ENCODE data around the gene TRPV3.

TRPV3 gene

DNA sequence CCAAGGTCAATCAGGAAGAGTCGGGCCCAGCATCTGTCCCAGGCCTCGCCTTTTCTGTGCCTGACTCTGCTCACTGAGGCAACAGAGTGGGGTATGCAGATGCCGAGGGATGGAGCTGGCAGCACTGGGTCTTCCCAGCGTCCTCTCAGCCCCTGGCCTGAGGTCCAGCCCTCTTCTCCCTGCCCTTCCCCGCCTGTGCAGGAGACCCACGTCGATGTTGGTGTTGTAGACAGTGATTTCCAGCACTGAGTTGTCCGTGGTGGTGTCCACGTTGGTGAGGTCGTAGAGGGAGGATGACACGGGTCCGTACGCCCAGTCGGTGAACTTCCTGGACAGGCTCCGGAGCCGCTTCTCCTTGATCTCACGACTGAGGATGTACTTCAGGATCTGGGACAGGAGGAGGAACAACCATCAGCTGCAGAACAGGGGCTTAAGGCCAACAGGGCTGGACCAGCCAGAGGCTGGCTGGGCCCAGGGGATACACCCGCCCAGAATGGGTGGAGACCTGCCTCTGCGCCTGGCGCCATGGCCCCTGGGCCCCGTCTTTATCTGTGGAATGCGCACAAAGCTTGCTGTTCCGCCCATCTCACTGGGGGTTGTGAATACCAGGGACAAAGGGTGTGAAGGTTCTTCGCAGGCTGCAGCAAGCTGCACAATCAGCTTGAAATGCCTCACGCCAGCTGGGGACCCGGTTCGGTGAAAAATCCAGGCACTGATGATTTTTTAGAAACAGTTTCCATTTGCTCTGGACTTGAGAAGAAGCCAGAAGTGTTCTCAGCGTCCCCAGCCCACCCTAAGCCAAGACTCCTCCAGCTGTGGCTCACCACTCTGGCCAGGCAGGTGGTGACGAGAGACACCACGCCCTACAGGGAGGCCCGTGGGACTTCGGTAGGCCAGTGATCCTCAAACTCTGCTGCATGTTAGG lies 27.5 kb downstream of the TRPV3 start:
- H3K4me3 ChIP-seq (ENCODE audit: low read depth, low read length) = no peak overlapping the region
- TF ChIP-seq, protein P1, sequence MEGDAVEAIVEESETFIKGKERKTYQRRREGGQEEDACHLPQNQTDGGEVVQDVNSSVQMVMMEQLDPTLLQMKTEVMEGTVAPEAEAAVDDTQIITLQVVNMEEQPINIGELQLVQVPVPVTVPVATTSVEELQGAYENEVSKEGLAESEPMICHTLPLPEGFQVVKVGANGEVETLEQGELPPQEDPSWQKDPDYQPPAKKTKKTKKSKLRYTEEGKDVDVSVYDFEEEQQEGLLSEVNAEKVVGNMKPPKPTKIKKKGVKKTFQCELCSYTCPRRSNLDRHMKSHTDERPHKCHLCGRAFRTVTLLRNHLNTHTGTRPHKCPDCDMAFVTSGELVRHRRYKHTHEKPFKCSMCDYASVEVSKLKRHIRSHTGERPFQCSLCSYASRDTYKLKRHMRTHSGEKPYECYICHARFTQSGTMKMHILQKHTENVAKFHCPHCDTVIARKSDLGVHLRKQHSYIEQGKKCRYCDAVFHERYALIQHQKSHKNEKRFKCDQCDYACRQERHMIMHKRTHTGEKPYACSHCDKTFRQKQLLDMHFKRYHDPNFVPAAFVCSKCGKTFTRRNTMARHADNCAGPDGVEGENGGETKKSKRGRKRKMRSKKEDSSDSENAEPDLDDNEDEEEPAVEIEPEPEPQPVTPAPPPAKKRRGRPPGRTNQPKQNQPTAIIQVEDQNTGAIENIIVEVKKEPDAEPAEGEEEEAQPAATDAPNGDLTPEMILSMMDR (IDR thresholded peaks at IDR 0.05; ENCODE audit: borderline replicate concordance, insufficient read depth, low read depth, low read length) = no peak

DNA sequence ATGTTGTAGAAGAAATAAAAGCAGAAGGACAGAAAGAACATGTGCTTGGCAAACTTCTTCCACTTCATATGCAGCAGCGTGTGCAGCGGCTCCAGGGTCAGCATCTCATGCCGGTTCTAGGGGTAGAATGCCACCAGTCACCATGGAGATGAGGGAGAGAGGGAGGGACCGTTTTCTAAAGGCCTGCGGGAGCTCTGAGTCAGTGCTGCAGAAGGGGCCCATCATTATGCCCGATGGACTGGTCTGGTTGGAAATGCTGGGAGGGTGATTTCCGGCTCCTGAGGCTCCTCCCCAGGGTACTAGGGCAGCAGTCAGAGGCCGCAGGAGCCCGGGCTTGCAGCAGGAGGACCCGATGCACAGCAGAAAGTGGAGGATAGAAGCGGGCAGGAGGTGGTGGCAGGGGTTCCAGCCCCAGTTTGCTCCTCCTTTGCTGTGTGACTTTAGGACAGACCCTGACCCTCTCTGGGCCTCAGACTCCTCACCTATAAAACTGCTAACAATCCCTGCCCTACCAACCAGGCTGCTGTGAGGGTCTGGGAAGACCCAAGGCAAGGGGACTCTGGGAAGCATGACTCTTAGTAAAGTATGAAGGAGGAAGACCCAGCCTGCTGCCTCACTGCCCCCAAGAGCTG lies 28.6 kb downstream of the TRPV3 start:
- TF ChIP-seq, protein P1 (IDR thresholded peaks at IDR 0.05; ENCODE audit: borderline replicate concordance, insufficient read depth, low read depth, low read length) = no peak
- no peak overlapping the region for H3K4me3 ChIP-seq (ENCODE audit: low read depth, low read length)

DNA sequence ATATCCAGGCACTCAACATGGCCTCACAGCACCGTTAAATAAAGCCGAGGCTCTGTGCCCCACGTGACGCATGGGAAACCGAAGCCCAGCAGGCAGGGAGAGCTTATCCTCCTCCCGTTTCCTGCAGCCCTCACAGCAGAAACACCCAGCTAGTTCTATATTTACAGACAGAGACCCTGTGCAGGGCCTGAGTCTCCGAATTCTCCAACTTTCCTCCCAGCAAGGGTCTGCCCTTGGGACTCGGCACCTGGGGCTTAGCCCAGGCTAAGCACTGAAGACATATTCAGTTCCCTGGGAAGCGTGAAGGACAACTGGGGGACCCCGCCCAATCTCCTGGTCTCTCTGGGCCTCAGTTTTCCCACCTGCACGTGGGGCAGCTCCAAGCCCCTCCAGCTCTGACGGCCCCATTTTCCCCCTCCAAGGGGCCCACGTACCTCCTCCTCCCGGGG lies 29.2 kb downstream of the TRPV3 start:
- H3K4me3 ChIP-seq (ENCODE audit: low read depth, low read length) = no peak overlapping the region
- TF ChIP-seq, protein P1 (IDR thresholded peaks at IDR 0.05; ENCODE audit: borderline replicate concordance, insufficient read depth, low read depth, low read length) = no peak

DNA sequence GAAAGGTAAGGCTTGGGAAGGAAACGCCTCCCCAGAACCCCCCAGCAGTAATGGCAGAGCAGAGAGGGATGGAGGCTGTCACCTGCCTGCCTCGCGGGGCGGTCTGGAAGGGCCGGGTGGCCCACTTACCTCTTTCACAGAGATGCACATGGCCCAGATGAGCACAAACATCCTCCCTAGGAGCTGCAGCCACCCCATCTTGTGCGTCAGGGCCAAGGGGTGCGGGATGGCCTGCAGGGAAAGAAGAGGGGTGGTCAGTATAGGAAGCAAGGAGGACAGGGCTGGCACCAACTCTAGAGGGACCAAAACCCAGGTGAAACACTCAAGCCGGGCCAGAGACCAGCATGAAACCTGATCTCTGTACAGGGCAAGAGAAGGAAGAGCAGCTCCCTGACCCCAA lies 29.7 kb downstream of the TRPV3 start:
- H3K4me3 ChIP-seq (ENCODE audit: low read depth, low read length) = no peak overlapping the region
- TF ChIP-seq, protein P1 (IDR thresholded peaks at IDR 0.05; ENCODE audit: borderline replicate concordance, insufficient read depth, low read depth, low read length) = no peak

DNA sequence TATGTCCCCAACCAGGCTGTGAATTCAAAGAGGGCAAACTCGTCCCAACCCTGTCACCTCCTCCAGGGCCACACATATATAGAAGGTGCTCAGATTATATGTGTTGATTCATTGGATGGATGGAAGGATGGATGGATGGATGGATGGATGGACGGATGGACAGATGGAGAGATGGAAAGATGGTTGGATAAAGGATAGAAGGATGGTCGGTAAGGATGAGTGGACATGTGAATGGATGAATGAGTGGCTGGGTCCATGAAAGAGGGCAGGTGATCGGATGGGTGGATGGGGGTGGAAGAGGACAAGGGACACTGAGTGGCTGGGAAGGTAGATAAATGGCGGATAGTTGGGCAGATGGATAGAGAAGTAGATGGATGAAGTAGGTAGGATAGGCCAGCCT lies 30.1 kb downstream of the TRPV3 start:
- H3K4me3 ChIP-seq (ENCODE audit: low read depth, low read length) = no peak overlapping the region
- TF ChIP-seq, protein P1 (IDR thresholded peaks at IDR 0.05; ENCODE audit: borderline replicate concordance, insufficient read depth, low read depth, low read length) = no peak

DNA sequence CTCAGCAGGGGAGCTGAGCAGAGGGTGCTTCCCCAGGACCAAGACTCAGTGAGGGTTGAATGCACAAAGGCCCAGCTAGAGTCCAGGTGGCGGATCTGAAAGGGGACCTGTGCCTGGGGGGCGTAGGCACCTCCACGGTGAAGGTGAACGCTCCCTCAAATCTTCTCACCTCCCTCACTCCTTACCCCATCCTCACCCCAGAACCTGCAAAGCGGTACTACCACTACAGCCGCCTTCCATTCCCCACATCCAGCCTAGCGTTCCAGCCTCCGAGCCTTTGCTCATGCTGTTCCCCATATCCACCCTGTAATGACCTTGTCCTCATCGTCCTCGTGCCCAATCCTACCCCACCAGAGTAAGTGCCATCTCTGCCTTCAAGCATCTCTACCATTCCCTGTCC lies 30.6 kb downstream of the TRPV3 start:
- TF ChIP-seq, protein P1 (IDR thresholded peaks at IDR 0.05; ENCODE audit: borderline replicate concordance, insufficient read depth, low read depth, low read length) = no peak
- H3K4me3 ChIP-seq (ENCODE audit: low read depth, low read length) = no peak overlapping the region

All from GM12875 (cell line).